GM19023 (cell line): ENCODE measurements around the gene MED13L.

Source experiments
- ATAC-seq: cut with Tn5 transposase; IDR thresholded peaks from one replicate; pipeline ENCODE4 v1.9.1; 2021; ENCODE audit warnings: mild to moderate bottlenecking, moderate library complexity; ENCODE audit not compliant: unreplicated experiment

The MED13L gene

GRCh38 chr12:115956236-115956635, 321.3 kb downstream of the MED13L start:
- no peak for ATAC-seq

DNA sequence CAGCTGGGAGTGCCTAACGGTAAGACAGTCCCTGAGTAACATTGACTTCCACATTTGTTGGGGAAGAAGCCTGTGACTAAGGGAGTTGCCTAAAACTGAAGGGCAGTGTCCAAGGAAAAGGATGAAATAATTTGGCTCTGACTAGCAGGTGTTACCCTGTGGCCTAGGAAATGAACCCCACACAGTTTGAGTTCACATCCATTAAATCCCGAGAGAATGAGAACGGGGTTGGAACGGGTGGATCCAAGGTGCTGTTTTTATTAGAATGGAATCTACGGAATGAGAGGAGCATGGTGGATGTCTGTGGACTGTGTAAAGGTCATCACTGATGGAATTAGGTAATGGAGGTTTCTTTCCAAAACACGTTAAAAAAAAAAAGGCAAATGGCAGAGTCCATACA, 324.0 kb downstream of the MED13L start:
- ATAC-seq, result no peak

GRCh38 chr12:115953031-115953430, 324.5 kb downstream of the MED13L start:
- ATAC-seq, result no peak

DNA sequence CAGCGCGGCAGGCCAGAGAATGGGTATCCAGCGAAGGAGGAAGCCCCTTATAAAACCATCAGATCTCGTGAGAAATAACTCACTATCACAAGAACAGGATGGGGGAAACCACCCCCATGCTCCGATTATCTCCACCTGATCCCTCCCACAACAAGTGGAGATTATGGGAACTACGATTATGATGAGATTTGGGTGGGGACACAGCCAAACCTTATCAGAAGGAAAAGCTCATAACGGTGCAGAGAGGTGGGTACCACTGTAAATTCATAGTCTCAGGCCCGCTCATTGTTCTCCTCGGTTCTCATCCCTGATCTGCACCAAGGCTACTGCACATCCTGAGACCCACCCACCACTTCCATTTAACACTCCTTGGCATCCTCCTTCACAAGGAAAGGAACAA, 326.5 kb downstream of the MED13L start:
- ATAC-seq, result no peak

GRCh38 chr12:115949675-115950074, 327.8 kb downstream of the MED13L start:
- no peak for ATAC-seq

- ATAC-seq, result no peak
Measured at GRCh38 chr12:115947696-115948062, 329.8 kb downstream of the MED13L start.

DNA sequence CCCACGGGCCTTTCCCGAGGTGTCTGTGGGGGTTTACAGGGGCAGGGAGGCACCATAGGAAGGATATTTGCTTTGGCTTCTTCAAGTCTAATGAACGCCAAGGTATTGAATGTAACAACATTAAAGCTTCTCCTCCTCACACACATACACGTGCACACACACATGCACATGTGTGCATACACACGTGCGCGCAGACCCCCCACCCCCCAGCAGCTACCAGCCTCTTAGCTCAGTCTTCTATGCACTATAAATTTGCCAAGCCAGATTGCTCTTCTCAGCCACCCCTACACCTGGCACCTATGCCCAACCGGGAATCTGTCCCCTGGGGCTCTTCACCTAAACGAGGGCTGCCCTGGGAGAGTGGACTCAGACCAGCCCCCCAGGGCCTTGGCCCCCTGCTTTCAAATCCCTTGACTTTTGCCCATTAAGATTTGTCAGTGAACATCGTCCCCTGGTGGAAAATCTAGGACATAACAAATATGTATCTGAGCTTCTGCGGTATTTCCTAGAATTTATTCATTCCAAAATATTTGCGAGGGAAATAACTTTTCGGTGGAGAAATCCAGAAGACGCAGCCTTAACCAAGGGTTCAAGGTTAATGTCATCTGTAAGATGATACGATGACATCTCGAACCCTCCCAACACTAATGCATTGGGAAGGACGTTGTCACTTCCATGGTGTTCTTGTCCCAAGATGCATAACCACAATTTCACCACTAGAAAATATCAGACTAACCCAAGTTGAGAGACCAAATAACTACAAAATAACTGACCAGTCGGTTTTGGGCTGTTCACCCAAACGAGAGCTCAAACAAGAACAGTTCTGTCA, 330.4 kb downstream of the MED13L start:
- ATAC-seq, result no peak

DNA sequence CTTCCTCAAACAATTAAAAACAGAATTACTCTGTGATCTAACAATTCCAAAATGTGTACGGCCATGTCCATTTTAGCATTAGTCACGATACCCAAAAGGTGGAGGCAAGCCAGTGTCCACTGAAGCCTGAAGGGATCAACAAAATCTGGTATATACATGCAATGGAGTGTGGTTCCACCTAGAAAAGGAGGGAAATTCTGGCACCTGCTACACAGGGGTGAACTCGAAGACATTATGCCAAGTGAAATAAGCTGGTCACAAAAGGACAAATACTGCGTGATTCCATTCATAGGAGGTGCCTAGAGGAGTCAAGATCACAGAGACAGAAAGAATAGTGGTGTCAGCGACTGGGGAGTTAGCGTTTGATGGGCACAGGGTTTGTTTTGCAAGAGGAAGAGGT, 331.4 kb downstream of the MED13L start:
- ATAC-seq, result no peak

DNA sequence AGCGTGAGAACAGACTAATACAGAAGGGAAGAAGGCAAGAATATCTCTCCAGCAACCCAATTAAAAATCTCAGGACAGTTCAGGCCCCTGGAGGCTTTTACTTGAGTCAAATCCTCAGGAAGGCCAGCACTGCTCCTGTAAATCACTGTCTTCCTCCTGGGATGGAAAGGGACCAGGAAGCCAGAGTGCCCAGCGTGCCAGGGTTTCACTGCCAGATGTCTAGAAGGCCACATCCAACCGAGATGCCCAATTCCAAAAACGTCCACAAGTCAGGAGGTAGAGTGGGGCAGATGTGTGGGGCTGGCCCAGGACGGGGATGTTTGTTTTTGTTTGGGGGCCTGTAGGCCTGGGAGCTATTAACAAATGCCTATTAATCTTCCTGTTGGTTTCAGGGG, 332.0 kb downstream of the MED13L start:
- no peak for ATAC-seq

GRCh38 chr12:115944837-115945490, 332.5 kb downstream of the MED13L start:
- ATAC-seq, result no peak

GRCh38 chr12:115944392-115944742, 333.1 kb downstream of the MED13L start:
- no peak for ATAC-seq

GRCh38 chr12:115943630-115944391, 333.7 kb downstream of the MED13L start:
- no peak for ATAC-seq

- no peak for ATAC-seq
Measured at GRCh38 chr12:115943310-115943629, 334.2 kb downstream of the MED13L start.

- no peak for ATAC-seq
Measured at GRCh38 chr12:115942346-115942745, 335.1 kb downstream of the MED13L start.

DNA sequence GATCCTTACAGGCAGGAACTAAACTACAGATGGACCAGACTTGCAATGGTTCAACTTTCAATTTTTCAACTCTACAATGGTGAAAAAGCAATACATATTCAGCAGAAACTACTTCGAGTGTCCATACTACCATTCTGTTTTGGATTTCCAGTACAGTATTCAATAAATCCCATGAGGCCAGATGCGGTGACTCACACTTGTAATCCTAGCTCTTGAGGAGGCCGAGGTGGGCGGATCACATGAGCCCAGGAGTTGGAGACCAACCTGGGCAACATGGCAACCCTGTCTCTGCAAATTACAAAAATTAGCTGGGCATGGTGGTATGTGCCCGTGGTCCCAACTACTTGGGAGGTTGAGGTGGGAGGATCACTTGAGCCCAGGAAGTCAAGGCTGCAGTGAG, 336.1 kb downstream of the MED13L start:
- no peak for ATAC-seq

DNA sequence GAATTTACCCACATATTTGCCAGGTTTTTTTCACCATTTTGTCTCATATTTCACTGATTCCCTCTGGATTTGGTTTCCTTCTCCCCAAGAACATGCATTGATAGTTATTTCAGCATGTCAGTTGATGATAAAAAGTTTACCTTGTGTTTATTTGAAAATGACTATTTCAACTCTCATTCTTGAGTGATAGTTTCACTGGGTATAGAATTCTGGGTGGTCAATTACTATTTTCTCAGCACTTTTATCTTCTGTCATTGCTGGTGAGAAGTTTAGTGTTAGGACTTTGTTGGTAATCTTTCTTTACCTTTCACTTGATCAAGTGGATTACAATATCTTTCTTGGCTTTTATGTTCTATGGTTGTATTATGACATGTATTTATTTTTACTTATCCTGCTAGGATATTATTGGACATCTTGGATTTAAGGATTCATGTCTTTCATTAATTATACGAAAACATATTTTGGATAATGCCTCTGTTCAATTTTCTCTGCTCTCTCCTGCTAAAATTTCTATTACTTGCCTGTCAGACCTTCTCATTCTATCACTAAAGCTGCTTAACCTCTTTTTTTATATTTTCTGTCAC, 338.6 kb downstream of the MED13L start:
- ATAC-seq, result no peak

DNA sequence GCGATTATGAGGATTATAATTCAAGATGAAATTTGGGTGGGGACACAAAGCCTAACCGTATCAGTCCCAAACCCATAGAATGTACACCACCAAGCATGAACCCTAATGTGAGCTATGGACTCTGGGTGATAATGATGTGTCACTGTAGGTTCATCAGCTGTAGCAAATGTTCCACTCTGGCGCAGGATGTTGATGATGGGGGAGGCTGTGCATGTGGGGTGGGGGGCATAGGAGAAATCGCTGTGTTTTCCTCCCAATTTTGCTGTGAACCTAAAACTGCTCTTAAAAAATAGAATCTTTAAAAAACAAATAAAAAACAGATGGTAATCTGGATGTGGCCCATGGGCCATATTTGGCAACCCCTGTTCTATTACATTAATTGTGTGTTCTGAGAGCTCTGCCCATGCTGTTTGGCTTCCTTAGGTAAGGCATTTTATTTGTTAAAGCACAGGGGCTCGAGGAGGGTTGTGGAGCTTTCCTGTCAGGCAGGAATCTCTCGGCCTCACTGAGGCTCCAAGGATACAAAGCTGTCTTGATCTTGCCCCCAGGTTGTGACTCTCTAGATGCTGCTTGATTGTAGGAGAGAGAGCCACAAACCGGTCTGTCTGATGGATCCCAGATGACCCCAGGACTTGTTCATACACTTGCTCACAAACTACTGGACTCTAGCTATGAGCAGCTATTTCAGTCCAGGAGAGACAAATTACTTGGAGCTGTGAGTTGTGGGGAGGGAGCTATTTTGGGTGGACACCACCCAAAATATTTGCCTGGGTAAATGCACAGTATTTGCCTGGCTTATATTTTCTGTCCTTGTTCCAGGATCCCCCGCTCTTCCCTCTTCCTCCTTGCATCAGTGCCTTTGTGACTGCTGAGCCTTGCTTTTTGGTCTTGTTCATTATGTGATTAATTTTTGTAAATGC, 340.2 kb downstream of the MED13L start:
- ATAC-seq, result no peak

DNA sequence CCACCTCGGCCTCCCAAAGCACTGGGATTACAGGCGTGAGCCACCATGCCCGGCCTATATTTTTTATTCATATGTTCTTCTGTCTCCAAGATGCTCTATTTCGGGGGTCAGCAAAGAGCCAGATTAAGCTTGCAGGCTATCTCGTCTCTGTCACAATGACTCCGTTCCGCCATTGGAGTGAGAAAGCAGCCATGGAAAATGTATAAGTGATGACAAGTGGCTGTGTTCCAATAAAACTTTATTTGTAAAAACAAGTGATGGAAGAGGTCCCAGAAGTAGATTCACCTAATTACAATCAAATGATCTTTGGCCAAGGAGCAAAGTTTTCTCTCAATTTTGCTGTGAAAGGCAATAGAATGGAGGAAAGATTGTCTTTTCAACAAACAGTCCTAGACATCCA, 342.6 kb downstream of the MED13L start:
- no peak for ATAC-seq

GRCh38 chr12:115934046-115934445, 343.4 kb downstream of the MED13L start:
- no peak for ATAC-seq

GRCh38 chr12:115932066-115932465, 345.4 kb downstream of the MED13L start:
- ATAC-seq, result no peak

- no peak for ATAC-seq
Measured at GRCh38 chr12:115930336-115930735, 347.2 kb downstream of the MED13L start.
